ENCODE measurements around the gene DEGS1.

GRCh38 chr1:224151117-224151516, 31.9 kb upstream of the DEGS1 start:
- TF ChIP-seq EZH2 (IDR thresholded peaks at IDR 0.05) (no peak), POLR2AphosphoS5 (IDR thresholded peaks at IDR 0.05; ENCODE audit: borderline replicate concordance, low read depth, low read length) (no peak), FOXP2 (optimal IDR thresholded peaks at IDR 0.05; ENCODE audit: control extremely low read depth, extremely low read length, insufficient read depth) (no peak)
